AG09309 (cell line): Measurements from ENCODE around the gene DCLK2.

Source experiments
- DNase-seq: peaks from one replicate; pipeline ENCODE4 v3.0.0-alpha.2; 2010; ENCODE audit warnings: low read depth
- H3K4me3 ChIP-seq: 2 replicates; pipeline ENCODE4 v1.5.1; 2011; ENCODE audit warnings: mild to moderate bottlenecking, low read depth, low read length, moderate library complexity; ENCODE audit not compliant: control insufficient read depth
- TF ChIP-seq, protein P1 (sequence below): IDR thresholded peaks from 2 replicates; pipeline ENCODE4 v1.5.1; 2011; ENCODE audit warnings: mild to moderate bottlenecking, low read depth, low read length, inconsistent platforms; ENCODE audit not compliant: insufficient read depth, control insufficient read depth; ENCODE audit errors: missing control alignments

Gene DCLK2

GRCh38 chr4:150039274-150040127, 38.7 kb upstream of the DCLK2 start:
- TF ChIP-seq, protein P1, sequence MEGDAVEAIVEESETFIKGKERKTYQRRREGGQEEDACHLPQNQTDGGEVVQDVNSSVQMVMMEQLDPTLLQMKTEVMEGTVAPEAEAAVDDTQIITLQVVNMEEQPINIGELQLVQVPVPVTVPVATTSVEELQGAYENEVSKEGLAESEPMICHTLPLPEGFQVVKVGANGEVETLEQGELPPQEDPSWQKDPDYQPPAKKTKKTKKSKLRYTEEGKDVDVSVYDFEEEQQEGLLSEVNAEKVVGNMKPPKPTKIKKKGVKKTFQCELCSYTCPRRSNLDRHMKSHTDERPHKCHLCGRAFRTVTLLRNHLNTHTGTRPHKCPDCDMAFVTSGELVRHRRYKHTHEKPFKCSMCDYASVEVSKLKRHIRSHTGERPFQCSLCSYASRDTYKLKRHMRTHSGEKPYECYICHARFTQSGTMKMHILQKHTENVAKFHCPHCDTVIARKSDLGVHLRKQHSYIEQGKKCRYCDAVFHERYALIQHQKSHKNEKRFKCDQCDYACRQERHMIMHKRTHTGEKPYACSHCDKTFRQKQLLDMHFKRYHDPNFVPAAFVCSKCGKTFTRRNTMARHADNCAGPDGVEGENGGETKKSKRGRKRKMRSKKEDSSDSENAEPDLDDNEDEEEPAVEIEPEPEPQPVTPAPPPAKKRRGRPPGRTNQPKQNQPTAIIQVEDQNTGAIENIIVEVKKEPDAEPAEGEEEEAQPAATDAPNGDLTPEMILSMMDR: no peak
- H3K4me3 ChIP-seq: no peak overlapping the region
- DNase-seq: no peak

DNA sequence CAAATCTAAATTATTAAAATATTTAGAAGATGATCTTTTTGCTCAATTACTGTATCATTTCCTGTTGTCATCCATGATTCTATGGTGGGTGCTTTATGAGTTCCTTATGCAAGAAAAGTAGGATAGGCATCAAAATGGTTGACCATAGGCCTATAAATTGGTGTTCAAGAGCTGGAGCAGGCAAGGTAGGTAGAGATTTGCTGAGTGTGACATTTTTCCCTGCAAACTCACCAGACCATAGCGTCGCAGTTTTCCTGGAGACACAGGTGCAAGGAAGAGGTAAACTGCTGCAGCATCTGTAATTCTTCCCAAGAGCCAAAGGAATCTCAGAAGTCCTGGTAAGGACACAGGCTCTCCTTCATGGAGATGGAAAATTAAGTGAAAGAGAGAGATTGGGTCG, 33.7 kb upstream of the DCLK2 start:
- DNase-seq: no peak
- TF ChIP-seq, protein P1: no peak
- H3K4me3 ChIP-seq: no peak overlapping the region

- DNase-seq: no peak
- no peak overlapping the region for H3K4me3 ChIP-seq
- TF ChIP-seq, protein P1: no peak
Observed at GRCh38 chr4:150045410-150045809, 32.8 kb upstream of the DCLK2 start.

DNA sequence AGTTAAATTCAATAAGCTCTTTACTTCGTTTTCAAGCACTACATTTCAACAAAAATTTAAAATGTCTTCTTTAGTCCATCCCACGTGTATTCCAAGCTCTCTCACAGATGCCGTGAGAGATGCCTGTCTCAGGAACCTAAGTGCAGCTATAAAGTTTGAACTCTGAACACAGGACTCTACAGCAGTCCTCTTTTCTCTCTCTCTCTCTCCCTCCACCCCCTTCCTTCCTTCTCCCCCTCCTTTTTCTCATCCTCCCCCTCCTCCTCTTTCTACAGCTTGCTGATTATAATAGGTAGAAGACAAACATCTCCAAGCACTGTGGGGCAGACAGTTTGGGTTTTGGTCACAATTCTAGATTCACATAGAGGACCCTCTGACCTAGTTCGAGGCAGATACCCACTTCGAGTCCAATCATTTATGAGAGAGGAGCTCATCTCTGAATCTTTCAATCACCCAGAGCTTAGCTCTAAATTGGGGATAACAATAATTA, 31.5 kb upstream of the DCLK2 start:
- no peak overlapping the region for H3K4me3 ChIP-seq
- DNase-seq: no peak
- TF ChIP-seq, protein P1: no peak

DNA sequence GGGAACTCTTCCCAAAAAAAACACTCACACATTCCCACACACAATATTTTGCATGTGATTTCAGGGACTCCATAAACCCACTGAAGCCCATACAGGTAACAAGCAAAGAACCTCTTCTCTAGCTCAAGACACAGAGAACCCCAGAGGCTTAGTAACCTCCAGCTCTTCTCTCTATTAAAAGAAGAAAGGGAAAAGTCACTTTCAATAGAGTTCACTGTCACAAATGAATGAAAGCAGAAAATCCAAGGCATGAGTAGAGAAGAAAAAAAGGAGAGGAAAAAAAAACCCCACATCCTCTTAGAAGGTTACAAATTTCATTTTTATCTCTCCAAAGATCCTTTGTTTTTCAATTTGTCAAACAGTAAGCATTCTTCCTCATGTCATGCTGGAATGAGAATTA, 30.7 kb upstream of the DCLK2 start:
- DNase-seq: no peak
- no peak overlapping the region for H3K4me3 ChIP-seq
- TF ChIP-seq, protein P1: no peak

- H3K4me3 ChIP-seq: no peak overlapping the region
- TF ChIP-seq, protein P1: no peak
- no peak for DNase-seq
Observed at GRCh38 chr4:150049682-150050081, 28.6 kb upstream of the DCLK2 start.
